ENCODE data around the gene LMOD1.
"Not testable (repeated sequence)": the region's sequence is repeated elsewhere in the genome, so short reads cannot be mapped to it uniquely, and the experiment has no call there.

Gene LMOD1

GRCh38 chr1:201946224-201946908 lies at the start of gene LMOD1:
LMOD1 (minus strand) TSS chr1:201946548; CDS start chr1:201946340, 208 bp downstream.
- DNase-seq (ENCODE audit: low read depth, low spot score) = no peak

GRCh38 chr1:201990427-201990826 lies 44.1 kb upstream of the LMOD1 start:
- no peak for DNase-seq (ENCODE audit: low read depth, low spot score)

- no peak for DNase-seq (ENCODE audit: low read depth, low spot score)
These were observed 43.2 kb upstream of the LMOD1 start for GRCh38 chr1:201989354-201990128.

- DNase-seq (ENCODE audit: low read depth, low spot score) = no peak
These were observed 42.3 kb upstream of the LMOD1 start for GRCh38 chr1:201988601-201989000.

GRCh38 chr1:201985355-201985754 lies 39.0 kb upstream of the LMOD1 start:
- DNase-seq (ENCODE audit: low read depth, low spot score) = no peak

- no peak for DNase-seq (ENCODE audit: low read depth, low spot score)
These were observed 38.1 kb upstream of the LMOD1 start for GRCh38 chr1:201984446-201984845.

- no peak for DNase-seq (ENCODE audit: low read depth, low spot score)
These were observed 37.0 kb upstream of the LMOD1 start for GRCh38 chr1:201983380-201983805.

- DNase-seq (ENCODE audit: low read depth, low spot score) = no peak
These were observed 36.5 kb upstream of the LMOD1 start, which contains the start of gene RNPEP for GRCh38 chr1:201982623-201983379. RNPEP (plus strand) TSS chr1:201982648; CDS start chr1:201982667, 19 bp downstream.

GRCh38 chr1:201982082-201982622 lies 35.8 kb upstream of the LMOD1 start:
- DNase-seq (ENCODE audit: low read depth, low spot score) = peak; percentile 31

GRCh38 chr1:201970334-201971159 lies 24.2 kb upstream of the LMOD1 start:
- no peak for DNase-seq (ENCODE audit: low read depth, low spot score)

GRCh38 chr1:201968202-201968925 lies 22.0 kb upstream of the LMOD1 start:
- DNase-seq (ENCODE audit: low read depth, low spot score) = no peak

- DNase-seq (ENCODE audit: low read depth, low spot score) = no peak
These were observed 19.8 kb upstream of the LMOD1 start for GRCh38 chr1:201966171-201966570.

GRCh38 chr1:201964261-201964660 lies 17.9 kb upstream of the LMOD1 start:
- DNase-seq (ENCODE audit: low read depth, low spot score) = no peak

GRCh38 chr1:201962382-201962781 lies 16.0 kb upstream of the LMOD1 start:
- not testable (repeated sequence) for DNase-seq (ENCODE audit: low read depth, low spot score)

GRCh38 chr1:201958348-201958747 lies 12.0 kb upstream of the LMOD1 start:
- DNase-seq (ENCODE audit: low read depth, low spot score) = no peak

GRCh38 chr1:201955729-201956143 lies 9.4 kb upstream of the LMOD1 start:
- DNase-seq (ENCODE audit: low read depth, low spot score) = no peak

GRCh38 chr1:201955009-201955728 lies 8.8 kb upstream of the LMOD1 start, which contains the start of gene TIMM17A:
TIMM17A (plus strand) TSS chr1:201955503; CDS start chr1:201955527, 24 bp downstream.
- peak; percentile 86 for DNase-seq (ENCODE audit: low read depth, low spot score)

GRCh38 chr1:201954263-201955008 lies 8.1 kb upstream of the LMOD1 start:
- no peak for DNase-seq (ENCODE audit: low read depth, low spot score)

GRCh38 chr1:201949491-201949890 lies 3.1 kb upstream of the LMOD1 start:
- no peak for DNase-seq (ENCODE audit: low read depth, low spot score)
